ENCODE data around the gene RPL4. TPM values are rescaled to one million over a fixed set of nuclear protein-coding genes. Genes with fewer than 3 reads are reported as not detected.

The RPL4 gene
- 1,702 TPM for total RNA-seq

GRCh38 chr15:66504563-66505429 lies at the start of gene RPL4, which contains the start of gene ZWILCH:
Gene RPL4, minus strand, starts transcription at chr15:66504855. Its CDS starts 65 bp downstream, at chr15:66504790.
Gene ZWILCH, plus strand, starts transcription at chr15:66505326. Its CDS starts 13 bp downstream, at chr15:66505339.
- Histone ChIP-seq H3K4me1 (ENCODE audit: control insufficient read depth in 3 of 3, insufficient read depth in 3 of 3, low read length in 3 of 3) (peaks cover 18 to 22% (median 22%) of the 10 kb centered on the region in 3 donors), H3K9me3 (ENCODE audit: control insufficient read depth in 3 of 3, low read length in 3 of 3) (no peaks in the 10 kb centered on the region), H3K4me3 (ENCODE audit: low read length in 3 of 3) (peak within 1 kb of the TSS; percentile 97 to 100 (median 98)), H3K36me3 (ENCODE audit: control insufficient read depth in 3 of 3, insufficient read depth in 3 of 3, low read length in 3 of 3) (peaks cover 30 to 34% (median 31%) of the 10 kb centered on the region in 3 donors), H3K27me3 (ENCODE audit: control insufficient read depth in 3 of 3, insufficient read depth in 3 of 3, low read length in 3 of 3) (no peaks in the 10 kb centered on the region), H3K9ac (ENCODE audit: low read depth in 1 of 3, low read length in 3 of 3) (peak within 1 kb of the TSS; percentile 87 to 95 (median 90)), H3K27ac (ENCODE audit: low read depth, low read length) (peak within 1 kb of the TSS; percentile 95)

GRCh38 chr15:66545255-66545654 lies 40.6 kb upstream of the RPL4 start:
- Histone ChIP-seq H3K9ac (ENCODE audit: low read depth in 1 of 3, low read length in 3 of 3) (no peak overlapping the region), H3K27ac (ENCODE audit: low read depth, low read length) (no peak overlapping the region), H3K4me3 (ENCODE audit: low read length in 3 of 3) (no peak overlapping the region), H3K36me3 (ENCODE audit: control insufficient read depth in 3 of 3, insufficient read depth in 3 of 3, low read length in 3 of 3) (peaks cover 0 to 2% (median 0%) of the 10 kb centered on the region in 3 donors), H3K27me3 (ENCODE audit: control insufficient read depth in 3 of 3, insufficient read depth in 3 of 3, low read length in 3 of 3) (no peaks in the 10 kb centered on the region), H3K4me1 (ENCODE audit: control insufficient read depth in 3 of 3, insufficient read depth in 3 of 3, low read length in 3 of 3) (no peaks in the 10 kb centered on the region), H3K9me3 (ENCODE audit: control insufficient read depth in 3 of 3, low read length in 3 of 3) (no peaks in the 10 kb centered on the region)

- Histone ChIP-seq H3K4me1 (ENCODE audit: control insufficient read depth in 3 of 3, insufficient read depth in 3 of 3, low read length in 3 of 3) (no peaks in the 10 kb centered on the region), H3K9me3 (ENCODE audit: control insufficient read depth in 3 of 3, low read length in 3 of 3) (no peaks in the 10 kb centered on the region), H3K27me3 (ENCODE audit: control insufficient read depth in 3 of 3, insufficient read depth in 3 of 3, low read length in 3 of 3) (no peaks in the 10 kb centered on the region), H3K9ac (ENCODE audit: low read depth in 1 of 3, low read length in 3 of 3) (no peak overlapping the region), H3K4me3 (ENCODE audit: low read length in 3 of 3) (no peak overlapping the region), H3K27ac (ENCODE audit: low read depth, low read length) (no peak overlapping the region), H3K36me3 (ENCODE audit: control insufficient read depth in 3 of 3, insufficient read depth in 3 of 3, low read length in 3 of 3) (peaks cover 0 to 7% (median 0%) of the 10 kb centered on the region in 3 donors)
Observed at GRCh38 chr15:66542896-66543295, 38.2 kb upstream of the RPL4 start.

GRCh38 chr15:66535056-66535455 lies 30.4 kb upstream of the RPL4 start:
- Histone ChIP-seq H3K9me3 (ENCODE audit: control insufficient read depth in 3 of 3, low read length in 3 of 3) (no peaks in the 10 kb centered on the region), H3K9ac (ENCODE audit: low read depth in 1 of 3, low read length in 3 of 3) (no peak overlapping the region), H3K4me3 (ENCODE audit: low read length in 3 of 3) (no peak overlapping the region), H3K4me1 (ENCODE audit: control insufficient read depth in 3 of 3, insufficient read depth in 3 of 3, low read length in 3 of 3) (no peaks in the 10 kb centered on the region), H3K27me3 (ENCODE audit: control insufficient read depth in 3 of 3, insufficient read depth in 3 of 3, low read length in 3 of 3) (no peaks in the 10 kb centered on the region), H3K27ac (ENCODE audit: low read depth, low read length) (no peak overlapping the region), H3K36me3 (ENCODE audit: control insufficient read depth in 3 of 3, insufficient read depth in 3 of 3, low read length in 3 of 3) (peaks cover 0 to 7% (median 2%) of the 10 kb centered on the region in 3 donors)

- no peaks in the 10 kb centered on the region for H3K4me1 ChIP-seq (ENCODE audit: control insufficient read depth in 3 of 3, insufficient read depth in 3 of 3, low read length in 3 of 3)
Observed at GRCh38 chr15:66524838-66525237, 20.2 kb upstream of the RPL4 start.

GRCh38 chr15:66523926-66524325 lies 19.3 kb upstream of the RPL4 start:
- peaks cover 0 to 8% (median 0%) of the 10 kb centered on the region in 3 donors for H3K36me3 ChIP-seq (ENCODE audit: control insufficient read depth in 3 of 3, insufficient read depth in 3 of 3, low read length in 3 of 3)
- no peaks in the 10 kb centered on the region for H3K4me1 ChIP-seq (ENCODE audit: control insufficient read depth in 3 of 3, insufficient read depth in 3 of 3, low read length in 3 of 3)
- no peaks in the 10 kb centered on the region for H3K9me3 ChIP-seq (ENCODE audit: control insufficient read depth in 3 of 3, low read length in 3 of 3)
- H3K27me3 ChIP-seq (ENCODE audit: control insufficient read depth in 3 of 3, insufficient read depth in 3 of 3, low read length in 3 of 3): no peaks in the 10 kb centered on the region
- no peak overlapping the region for H3K27ac ChIP-seq (ENCODE audit: low read depth, low read length)
- H3K9ac ChIP-seq (ENCODE audit: low read depth in 1 of 3, low read length in 3 of 3): no peak overlapping the region
- H3K4me3 ChIP-seq (ENCODE audit: low read length in 3 of 3): no peak overlapping the region

More at GRCh38 chr15:66524838-66525237, 20.2 kb upstream of the RPL4 start:
- Histone ChIP-seq H3K27ac (ENCODE audit: low read depth, low read length) (no peak overlapping the region), H3K27me3 (ENCODE audit: control insufficient read depth in 3 of 3, insufficient read depth in 3 of 3, low read length in 3 of 3) (no peaks in the 10 kb centered on the region), H3K9me3 (ENCODE audit: control insufficient read depth in 3 of 3, low read length in 3 of 3) (no peaks in the 10 kb centered on the region), H3K9ac (ENCODE audit: low read depth in 1 of 3, low read length in 3 of 3) (no peak overlapping the region), H3K36me3 (ENCODE audit: control insufficient read depth in 3 of 3, insufficient read depth in 3 of 3, low read length in 3 of 3) (peaks cover 0 to 8% (median 0%) of the 10 kb centered on the region in 3 donors), H3K4me3 (ENCODE audit: low read length in 3 of 3) (no peak overlapping the region)

- H3K36me3 ChIP-seq (ENCODE audit: control insufficient read depth in 3 of 3, insufficient read depth in 3 of 3, low read length in 3 of 3): peaks cover 0 to 3% (median 2%) of the 10 kb centered on the region in 3 donors
Observed at GRCh38 chr15:66515901-66516322, 11.3 kb upstream of the RPL4 start.

DNA sequence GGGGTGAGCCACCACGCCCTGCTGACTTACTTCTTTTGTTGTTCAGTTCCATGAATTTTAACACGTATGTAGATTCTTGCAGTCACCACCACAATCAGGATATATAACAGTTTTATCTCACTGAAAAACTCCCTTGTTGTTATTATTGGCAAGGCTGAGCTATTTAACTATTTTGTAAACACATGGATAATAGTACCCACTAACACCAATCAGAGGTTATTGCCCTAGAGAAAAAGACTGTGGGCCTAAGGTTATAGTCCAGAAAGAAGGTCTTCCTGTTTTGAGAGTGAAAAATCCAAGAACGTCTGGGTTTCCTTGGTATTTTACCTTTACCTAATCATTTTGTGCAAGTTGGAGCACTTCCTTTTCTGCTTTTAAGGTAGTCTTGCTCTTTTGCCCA lies 9.9 kb upstream of the RPL4 start:
- Histone ChIP-seq H3K4me1 (ENCODE audit: control insufficient read depth in 3 of 3, insufficient read depth in 3 of 3, low read length in 3 of 3) (no peaks in the 10 kb centered on the region), H3K4me3 (ENCODE audit: low read length in 3 of 3) (no peak overlapping the region), H3K27ac (ENCODE audit: low read depth, low read length) (no peak overlapping the region), H3K27me3 (ENCODE audit: control insufficient read depth in 3 of 3, insufficient read depth in 3 of 3, low read length in 3 of 3) (no peaks in the 10 kb centered on the region), H3K9ac (ENCODE audit: low read depth in 1 of 3, low read length in 3 of 3) (no peak overlapping the region), H3K36me3 (ENCODE audit: control insufficient read depth in 3 of 3, insufficient read depth in 3 of 3, low read length in 3 of 3) (peaks cover 0 to 3% (median 2%) of the 10 kb centered on the region in 3 donors), H3K9me3 (ENCODE audit: control insufficient read depth in 3 of 3, low read length in 3 of 3) (no peaks in the 10 kb centered on the region)

More at GRCh38 chr15:66515901-66516322, 11.3 kb upstream of the RPL4 start:
- H3K9me3 ChIP-seq (ENCODE audit: control insufficient read depth in 3 of 3, low read length in 3 of 3): no peaks in the 10 kb centered on the region
- H3K27me3 ChIP-seq (ENCODE audit: control insufficient read depth in 3 of 3, insufficient read depth in 3 of 3, low read length in 3 of 3): no peaks in the 10 kb centered on the region
- no peak overlapping the region for H3K27ac ChIP-seq (ENCODE audit: low read depth, low read length)
- H3K9ac ChIP-seq (ENCODE audit: low read depth in 1 of 3, low read length in 3 of 3): no peak overlapping the region
- H3K4me3 ChIP-seq (ENCODE audit: low read length in 3 of 3): no peak overlapping the region
- no peaks in the 10 kb centered on the region for H3K4me1 ChIP-seq (ENCODE audit: control insufficient read depth in 3 of 3, insufficient read depth in 3 of 3, low read length in 3 of 3)

DNA sequence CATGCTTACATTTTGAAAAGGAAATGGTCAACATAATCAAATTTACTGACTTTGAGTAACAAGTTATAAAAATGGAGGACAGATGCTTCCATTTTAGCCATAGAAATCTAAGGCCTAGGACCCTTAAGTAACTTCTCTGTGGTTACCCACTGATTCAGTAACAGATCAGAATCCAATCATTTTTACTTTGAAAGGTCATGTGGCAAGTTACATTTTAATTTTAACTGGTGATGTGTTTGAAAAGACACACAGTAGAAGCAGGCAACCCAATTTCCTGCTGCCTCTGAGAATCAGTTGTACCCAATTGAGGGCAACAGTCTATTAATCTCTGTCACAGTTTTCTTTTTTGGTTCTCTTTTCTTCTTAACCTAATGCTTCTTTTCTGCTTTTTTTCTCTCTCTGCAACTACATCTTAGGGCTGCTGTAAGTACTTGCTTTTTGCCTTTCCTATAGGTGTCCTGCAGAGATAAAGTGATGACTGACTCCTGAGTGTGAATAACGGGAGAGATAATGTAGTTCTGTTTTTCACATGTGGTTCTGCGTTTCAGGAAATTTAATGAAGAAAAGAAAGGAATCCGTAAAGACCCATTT lies 3.7 kb upstream of the RPL4 start:
- no peaks in the 10 kb centered on the region for H3K36me3 ChIP-seq (ENCODE audit: control insufficient read depth in 3 of 3, insufficient read depth in 3 of 3, low read length in 3 of 3)

GRCh38 chr15:66505818-66506217 lies 1.2 kb upstream of the RPL4 start:
- Histone ChIP-seq H3K36me3 (ENCODE audit: control insufficient read depth in 3 of 3, insufficient read depth in 3 of 3, low read length in 3 of 3) (peaks cover 20 to 24% (median 21%) of the 10 kb centered on the region in 3 donors), H3K4me3 (ENCODE audit: low read length in 3 of 3) (peak overlapping the region in 2 of 3 donors; percentile 97 to 100), H3K4me1 (ENCODE audit: control insufficient read depth in 3 of 3, insufficient read depth in 3 of 3, low read length in 3 of 3) (peaks cover 18 to 22% (median 22%) of the 10 kb centered on the region in 3 donors), H3K9ac (ENCODE audit: low read depth in 1 of 3, low read length in 3 of 3) (peak overlapping the region in 2 of 3 donors; percentile 87 to 95), H3K27ac (ENCODE audit: low read depth, low read length) (no peak overlapping the region), H3K9me3 (ENCODE audit: control insufficient read depth in 3 of 3, low read length in 3 of 3) (no peaks in the 10 kb centered on the region), H3K27me3 (ENCODE audit: control insufficient read depth in 3 of 3, insufficient read depth in 3 of 3, low read length in 3 of 3) (no peaks in the 10 kb centered on the region)

More for the DNA sequence above, 3.7 kb upstream of the RPL4 start:
- Histone ChIP-seq H3K27me3 (ENCODE audit: control insufficient read depth in 3 of 3, insufficient read depth in 3 of 3, low read length in 3 of 3) (no peaks in the 10 kb centered on the region), H3K9ac (ENCODE audit: low read depth in 1 of 3, low read length in 3 of 3) (no peak overlapping the region), H3K9me3 (ENCODE audit: control insufficient read depth in 3 of 3, low read length in 3 of 3) (no peaks in the 10 kb centered on the region), H3K4me3 (ENCODE audit: low read length in 3 of 3) (no peak overlapping the region), H3K27ac (ENCODE audit: low read depth, low read length) (no peak overlapping the region), H3K4me1 (ENCODE audit: control insufficient read depth in 3 of 3, insufficient read depth in 3 of 3, low read length in 3 of 3) (peaks cover 11 to 16% (median 11%) of the 10 kb centered on the region in 3 donors)
